ENCODE results near the gene KRTAP19-1.
"Not testable (repeated sequence)": the region's sequence is repeated elsewhere in the genome, so short reads cannot be mapped to it uniquely, and the experiment has no call there.

KRTAP19-1 gene

GRCh38 chr21:30480145-30480544, at the start of gene KRTAP19-1:
Gene KRTAP19-1 (minus strand): TSS chr21:30480367. CDS start chr21:30480317, 50 bp downstream.
- no peak for DNase-seq

GRCh38 chr21:30518876-30519275, 38.7 kb upstream of the KRTAP19-1 start:
- DNase-seq: no peak

- no peak for DNase-seq
Measured at GRCh38 chr21:30515681-30516080, 35.5 kb upstream of the KRTAP19-1 start.

GRCh38 chr21:30505621-30506205, 25.5 kb upstream of the KRTAP19-1 start:
- not testable (repeated sequence) for DNase-seq

GRCh38 chr21:30502041-30502440, 21.9 kb upstream of the KRTAP19-1 start, which contains the start of gene KRTAP19-5:
Gene KRTAP19-5 (minus strand): TSS chr21:30502141. CDS start chr21:30502090, 51 bp downstream.
- DNase-seq: no peak

- DNase-seq: no peak
Measured at GRCh38 chr21:30497065-30497464, 16.9 kb upstream of the KRTAP19-1 start, which contains the start of gene KRTAP19-4. Gene KRTAP19-4 (minus strand): TSS chr21:30497165. CDS start chr21:30497110, 55 bp downstream.

- no peak for DNase-seq
Measured at GRCh38 chr21:30491963-30492428, 11.8 kb upstream of the KRTAP19-1 start, which contains the start of gene KRTAP19-3. Gene KRTAP19-3 (minus strand): TSS chr21:30492013. CDS start chr21:30491957, 56 bp downstream.

- DNase-seq: no peak
Measured at GRCh38 chr21:30487336-30487735, 7.2 kb upstream of the KRTAP19-1 start, which contains the start of gene KRTAP19-2. Gene KRTAP19-2 (minus strand): TSS chr21:30487436. CDS start chr21:30487348, 88 bp downstream.

- no peak for DNase-seq
Measured at GRCh38 chr21:30486180-30486579, 6.0 kb upstream of the KRTAP19-1 start.

- DNase-seq: no peak
Measured at GRCh38 chr21:30482130-30482529, 2.0 kb upstream of the KRTAP19-1 start.

- no peak for DNase-seq
Measured at GRCh38 chr21:30479259-30479658, 908 bp downstream of the KRTAP19-1 start.

GRCh38 chr21:30478004-30478403, 2.2 kb downstream of the KRTAP19-1 start:
- no peak for DNase-seq

- DNase-seq: no peak
Measured at GRCh38 chr21:30468900-30469714, 11.1 kb downstream of the KRTAP19-1 start.

GRCh38 chr21:30463713-30464112, 16.5 kb downstream of the KRTAP19-1 start:
- DNase-seq: no peak

GRCh38 chr21:30448514-30448913, 31.7 kb downstream of the KRTAP19-1 start:
- DNase-seq: no peak

- no peak for DNase-seq
Measured at GRCh38 chr21:30447056-30447455, 33.1 kb downstream of the KRTAP19-1 start.

GRCh38 chr21:30444204-30444603, 36.0 kb downstream of the KRTAP19-1 start:
- no peak for DNase-seq

- no peak for DNase-seq
Measured at GRCh38 chr21:30443226-30443625, 36.9 kb downstream of the KRTAP19-1 start.

- no peak for DNase-seq
Measured at GRCh38 chr21:30439975-30440374, 40.2 kb downstream of the KRTAP19-1 start, which contains the start of gene KRTAP15-1. Gene KRTAP15-1 (plus strand): TSS chr21:30440275. CDS start chr21:30440328, 53 bp downstream.

- DNase-seq: no peak
Measured at GRCh38 chr21:30437010-30437565, 43.1 kb downstream of the KRTAP19-1 start.

- no peak for DNase-seq
Measured at GRCh38 chr21:30434033-30434631, 46.0 kb downstream of the KRTAP19-1 start.

GRCh38 chr21:30430170-30430655, 50.0 kb downstream of the KRTAP19-1 start, which contains the start of gene KRTAP13-4:
Gene KRTAP13-4 (plus strand): TSS chr21:30430220. CDS start chr21:30430276, 56 bp downstream.
- no peak for DNase-seq

All from activated CD4-positive, alpha-beta T cell treated with anti-CD3 and anti-CD28 coated beads for 1 hour (primary cell).